ENCODE results near the gene TAB2. TPM values are rescaled to one million over a fixed set of nuclear protein-coding genes. Genes with fewer than 3 reads are reported as not detected.

TAB2 gene
- total and polyA plus RNA-seq, 2 donors (not counting 3 experiments of a cell fraction or from before 2014, with no cell fraction given): 26.0 to 37.4 TPM

- ChIA-PET POLR2A (no interaction called here), CTCF (no interaction called here)
- dilution Hi-C loops (cut with MboI; ENCODE audit: extremely low pct_ligation_motif_present, low sequenced_read_pairs): no loop called here
- no peak overlapping the region for H3K4me3 ChIP-seq (replicated peaks in 1 of 3; ENCODE audit: insufficient read depth in 1 of 3, low read depth in 1 of 3, low read length in 3 of 3)
- H3K9me1 ChIP-seq (replicated peaks; ENCODE audit: control insufficient read depth, extremely low read depth, insufficient read depth, low read length): peaks cover 3% of the 10 kb centered on the region
- H3K27ac ChIP-seq (ENCODE audit: insufficient read depth, low read depth, low read length): no peak overlapping the region
- BruUV-seq (replicated peaks): no TSS peak
- H4K20me1 ChIP-seq (replicated peaks; ENCODE audit: control insufficient read depth, extremely low read depth, insufficient read depth, low read length): peaks cover 5% of the 10 kb centered on the region
- no peak overlapping the region for H3K4me2 ChIP-seq (ENCODE audit: insufficient read depth, low read length)
- H2AFZ ChIP-seq (ENCODE audit: low read depth, low read length): no peak overlapping the region
- TF ChIP-seq POLR2A (IDR thresholded peaks at IDR 0.05; ENCODE audit: low read depth, low read length) (no peak), MAX (IDR thresholded peaks at IDR 0.05; ENCODE audit: insufficient read depth, insufficient read length) (no peak), JUN (IDR thresholded peaks at IDR 0.05; ENCODE audit: borderline replicate concordance, insufficient read depth, insufficient read length, low read depth) (no peak), FOS (IDR thresholded peaks at IDR 0.05; ENCODE audit: borderline replicate concordance, insufficient read depth, low read length) (no peak), POLR2AphosphoS5 (IDR thresholded peaks at IDR 0.05; ENCODE audit: insufficient read depth, low read depth, low read length) (no peak), GATA2 (IDR thresholded peaks at IDR 0.05; ENCODE audit: insufficient read depth, insufficient read length, low read depth, low read length) (no peak), EZH2 (IDR thresholded peaks at IDR 0.05; ENCODE audit: borderline replicate concordance, low read depth, low read length, severe bottlenecking) (no peak), MYC (IDR thresholded peaks at IDR 0.05; ENCODE audit: low read depth, low read length) (no peak)
- TF ChIP-seq, protein P1, sequence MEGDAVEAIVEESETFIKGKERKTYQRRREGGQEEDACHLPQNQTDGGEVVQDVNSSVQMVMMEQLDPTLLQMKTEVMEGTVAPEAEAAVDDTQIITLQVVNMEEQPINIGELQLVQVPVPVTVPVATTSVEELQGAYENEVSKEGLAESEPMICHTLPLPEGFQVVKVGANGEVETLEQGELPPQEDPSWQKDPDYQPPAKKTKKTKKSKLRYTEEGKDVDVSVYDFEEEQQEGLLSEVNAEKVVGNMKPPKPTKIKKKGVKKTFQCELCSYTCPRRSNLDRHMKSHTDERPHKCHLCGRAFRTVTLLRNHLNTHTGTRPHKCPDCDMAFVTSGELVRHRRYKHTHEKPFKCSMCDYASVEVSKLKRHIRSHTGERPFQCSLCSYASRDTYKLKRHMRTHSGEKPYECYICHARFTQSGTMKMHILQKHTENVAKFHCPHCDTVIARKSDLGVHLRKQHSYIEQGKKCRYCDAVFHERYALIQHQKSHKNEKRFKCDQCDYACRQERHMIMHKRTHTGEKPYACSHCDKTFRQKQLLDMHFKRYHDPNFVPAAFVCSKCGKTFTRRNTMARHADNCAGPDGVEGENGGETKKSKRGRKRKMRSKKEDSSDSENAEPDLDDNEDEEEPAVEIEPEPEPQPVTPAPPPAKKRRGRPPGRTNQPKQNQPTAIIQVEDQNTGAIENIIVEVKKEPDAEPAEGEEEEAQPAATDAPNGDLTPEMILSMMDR (IDR thresholded peaks at IDR 0.05; ENCODE audit: extremely low read depth in 1 of 2, insufficient read depth in 1 of 2, low read depth in 1 of 2, low read length in 2 of 2): no peak
- no peaks in the 10 kb centered on the region for H3K27me3 ChIP-seq (ENCODE audit: control insufficient read depth in 2 of 2, insufficient read depth in 2 of 2, low read length in 2 of 2)
- FAIRE-seq (no peak), DNase-seq (ENCODE audit: low read depth, low spot score) (no peak)
- H3K36me3 ChIP-seq (ENCODE audit: control insufficient read depth in 2 of 2, extremely low read depth in 1 of 2, insufficient read depth in 2 of 2, low read length in 2 of 2): no peaks in the 10 kb centered on the region
- intact Hi-C loops (cut with micrococcal nuclease): no loop called here
- H3K9me3 ChIP-seq (replicated peaks; ENCODE audit: control insufficient read depth, insufficient read depth, low read length): no peaks in the 10 kb centered on the region
- peaks cover 83% of the 10 kb centered on the region for H3K79me2 ChIP-seq (ENCODE audit: control insufficient read depth, insufficient read depth, low read length)
- no peak overlapping the region for H3K9ac ChIP-seq (replicated peaks; ENCODE audit: extremely low read depth, insufficient read depth, low read length)
- no peaks in the 10 kb centered on the region for H3K4me1 ChIP-seq (ENCODE audit: control insufficient read depth, extremely low read depth, insufficient read depth, low read length)
Observed at GRCh38 chr6:149365197-149365596, 47.7 kb downstream of the TAB2 start.

Data from endothelial cell of umbilical vein (primary cell).